ENCODE measurements around the gene TMEM198. TPM values are rescaled to one million over a fixed set of nuclear protein-coding genes. Genes with fewer than 3 reads are reported as not detected.

The TMEM198 gene
- total and polyA plus RNA-seq, 2 of the 4 experiments (the other 2 are of a cell fraction) = 0.18 to 2.2 TPM

- Histone ChIP-seq H3K4me1 (ENCODE audit: control insufficient read depth, insufficient read depth, low read length) (peaks cover 10% of the 10 kb centered on the region), H4K91ac (ENCODE audit: insufficient read depth, low read depth, low read length) (no peak overlapping the region), H4K8ac (ENCODE audit: low read depth in 2 of 2, low read length in 2 of 2) (no peak overlapping the region), H3K27me3 (ENCODE audit: control insufficient read depth, insufficient read depth, low read length) (peaks cover 51% of the 10 kb centered on the region), H4K20me1 (ENCODE audit: insufficient read depth, low read length) (no peaks in the 10 kb centered on the region; the same call in 1 of the 2 replicates), H3K14ac (replicated peaks; ENCODE audit: low read depth, low read length) (no peak overlapping the region), H3K79me1 (ENCODE audit: low read depth in 1 of 2, low read length in 2 of 2) (no peaks in the 10 kb centered on the region), H4K5ac (ENCODE audit: low read depth, low read length) (no peak overlapping the region), H3K9ac (ENCODE audit: low read depth, low read length) (no peak overlapping the region), H3K4me3 (ENCODE audit: insufficient read depth, low read depth, low read length) (no peak overlapping the region), H3K9me3 (ENCODE audit: control insufficient read depth, insufficient read depth, low read length) (no peaks in the 10 kb centered on the region), H2AFZ (replicated peaks; ENCODE audit: low read length, poor library complexity) (no peak overlapping the region), H3K18ac (ENCODE audit: low read depth, low read length) (no peak overlapping the region), H2AK5ac (ENCODE audit: low read depth, low read length) (no peak overlapping the region), H2BK120ac (ENCODE audit: low read depth, low read length) (no peak overlapping the region), H3K9me1 (ENCODE audit: insufficient read depth, low read length) (no peaks in the 10 kb centered on the region), H3K4me2 (ENCODE audit: low read depth, low read length) (no peak overlapping the region), H2BK20ac (ENCODE audit: low read depth, low read length) (no peak overlapping the region), H2BK15ac (ENCODE audit: low read depth, low read length) (no peak overlapping the region), H2AK9ac (replicated peaks; ENCODE audit: low read depth, low read length, poor library complexity) (no peak overlapping the region), H3K23ac (ENCODE audit: low read depth, low read length) (no peak overlapping the region), H3K56ac (ENCODE audit: extremely low read depth, insufficient read depth, low read length) (no peak overlapping the region), H3K27ac (ENCODE audit: insufficient read depth, low read length) (no peak overlapping the region), H3K36me3 (ENCODE audit: control insufficient read depth, insufficient read depth, low read length) (no peaks in the 10 kb centered on the region), H3K4ac (ENCODE audit: low read depth, low read length) (no peak overlapping the region), H2BK5ac (ENCODE audit: low read depth, low read length, poor library complexity, severe bottlenecking) (no peak overlapping the region)
- no TSS peak for BruUV-seq (replicated peaks)
- intact Hi-C loops (cut with micrococcal nuclease) = no loop called here
- ChIA-PET CTCF (interaction anchor here (1.3 kb wide), 1 partner anchor 16 kb away, joined by 3 read pairs; no protein-coding TSS in a partner anchor), POLR2A (ENCODE audit: unreplicated experiment) (no interaction called here)
- DNase-seq = no peak
- dilution Hi-C loops (cut with HindIII; ENCODE audit: low sequenced_read_pairs, unreplicated experiment) = no loop called here
- in situ Hi-C loops (cut with MboI; ENCODE audit: low sequenced_read_pairs) = no loop called here
- 76% methylated on average over 5 of the region's 11 CpGs; no CpG with 5 or more reads in 1 of the 2 experiments for WGBS, 2 experiments (ENCODE audit: extremely low coverage in 2 of 2, insufficient read length in 1 of 2)
- TF ChIP-seq SMC3 (IDR thresholded peaks at IDR 0.05; ENCODE audit: low read depth, low read length) = no peak
- no peak for TF ChIP-seq MAFK (IDR thresholded peaks at IDR 0.05; ENCODE audit: low read depth, low read length)
- TF ChIP-seq CHD1 (IDR thresholded peaks at IDR 0.05; ENCODE audit: low read depth, low read length) = no peak
- no peak for TF ChIP-seq FOS (IDR thresholded peaks at IDR 0.05; ENCODE audit: low read depth, low read length)
- TF ChIP-seq RCOR1 (IDR thresholded peaks at IDR 0.05; ENCODE audit: insufficient replicate concordance, low read length) = no peak
- TF ChIP-seq POLR2A (IDR thresholded peaks at IDR 0.05; ENCODE audit: low read depth, low read length) = no peak
- TF ChIP-seq NFE2L2 (IDR thresholded peaks at IDR 0.05; ENCODE audit: low read depth, low read length) = no peak
- no peak for ATAC-seq (ENCODE audit: low read depth)
Observed at GRCh38 chr2:219526320-219527075, 17.3 kb upstream of the TMEM198 start.

Measured in IMR-90 (cell line).